ENCODE results near the gene PAPSS2. TPM values are rescaled to one million over a fixed set of nuclear protein-coding genes. Genes with fewer than 3 reads are reported as not detected.
"Not testable (repeated sequence)": the region's sequence is repeated elsewhere in the genome, so short reads cannot be mapped to it uniquely, and the experiment has no call there.

PAPSS2 gene
- 6.3 and 9.9 TPM in 2 replicates for total RNA-seq (2014; rRNA removed; shearing (Covaris generic))

DNA sequence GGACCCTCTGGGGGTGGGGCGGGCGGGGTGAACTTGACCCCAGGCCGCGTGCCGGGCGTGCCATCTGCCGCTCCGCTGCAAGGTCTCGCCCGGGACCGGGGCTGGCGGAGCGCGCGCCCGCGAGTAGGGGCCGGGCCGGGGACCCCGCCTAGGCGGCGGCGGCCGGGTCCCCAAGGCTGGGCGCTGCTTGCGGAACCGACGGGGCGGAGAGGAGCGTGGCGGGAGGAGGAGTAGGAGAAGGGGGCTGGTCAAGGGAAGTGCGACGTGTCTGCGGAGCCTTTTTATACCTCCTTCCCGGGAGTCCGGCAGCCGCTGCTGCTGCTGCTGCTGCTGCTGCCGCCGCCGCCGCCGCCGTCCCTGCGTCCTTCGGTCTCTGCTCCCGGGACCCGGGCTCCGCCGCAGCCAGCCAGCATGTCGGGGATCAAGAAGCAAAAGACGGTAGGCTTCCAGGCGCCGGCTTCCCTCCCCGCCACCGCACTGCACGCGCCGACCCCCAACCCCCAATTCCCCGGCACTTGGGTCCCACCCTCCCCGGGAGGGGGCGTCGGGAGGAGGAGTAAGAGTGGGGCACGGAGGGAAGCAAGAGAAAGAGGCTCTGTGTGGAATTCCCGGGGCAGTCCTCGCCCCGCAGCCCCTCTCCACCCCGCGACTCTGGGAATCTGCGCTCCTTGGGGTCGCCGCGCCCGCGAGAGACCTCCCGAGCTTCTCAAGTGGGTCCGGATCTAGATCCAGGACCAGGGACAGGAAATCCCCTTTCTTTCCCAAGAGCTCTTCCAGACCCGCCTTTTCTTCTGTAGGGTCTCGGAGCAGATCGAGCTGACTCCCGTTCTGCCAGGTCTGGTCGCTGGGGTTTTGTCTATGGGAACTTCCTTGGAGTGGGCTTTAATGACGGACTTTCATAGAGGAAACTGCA, at the start of gene PAPSS2:
Gene PAPSS2 (plus strand): TSS at position 308 of the 913 bp plus-strand sequence. CDS start 104 bp downstream, at position 412.
- peak; percentile 56 for DNase-seq (ENCODE audit: low read depth)

DNA sequence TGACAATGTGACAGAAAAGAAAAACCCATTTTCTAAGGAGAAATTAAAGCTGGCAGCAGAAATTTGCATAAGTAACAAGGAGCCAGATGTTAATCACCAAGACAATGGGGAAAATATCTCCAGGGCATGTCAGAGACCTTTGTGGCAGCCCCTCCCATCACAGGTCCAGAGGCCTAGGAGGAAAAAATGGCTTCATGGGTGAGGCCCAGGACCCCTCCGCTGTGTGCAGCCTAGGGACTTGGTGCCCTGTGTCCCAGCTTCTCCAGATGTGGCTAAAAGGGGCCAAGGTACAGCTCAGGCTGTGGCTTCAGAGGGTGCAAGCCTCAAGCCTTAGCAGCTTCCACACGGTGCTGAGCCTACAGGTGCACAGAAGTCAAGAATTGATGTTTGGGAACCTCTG, 48.3 kb upstream of the PAPSS2 start:
- not testable (repeated sequence) for DNase-seq (ENCODE audit: low read depth)

DNA sequence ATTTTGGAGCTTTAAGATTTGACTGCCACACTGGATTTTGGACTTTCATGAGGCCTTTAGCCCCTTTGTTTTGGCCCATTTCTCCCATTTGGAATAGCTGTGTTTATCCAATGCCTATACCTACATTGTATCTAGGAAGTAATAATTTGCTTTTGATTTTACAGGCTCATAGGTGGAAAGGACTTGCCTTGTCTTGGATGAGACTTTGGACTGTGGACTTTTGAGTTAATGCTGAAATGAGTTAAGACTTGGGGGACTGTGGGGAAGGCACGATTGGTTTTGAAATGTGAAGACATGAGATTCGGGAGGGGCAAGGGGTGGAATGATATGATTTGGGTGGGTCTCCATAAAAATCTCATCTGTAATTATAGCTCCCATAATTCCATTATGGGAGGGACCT, 47.6 kb upstream of the PAPSS2 start:
- DNase-seq (ENCODE audit: low read depth), result no peak

DNA sequence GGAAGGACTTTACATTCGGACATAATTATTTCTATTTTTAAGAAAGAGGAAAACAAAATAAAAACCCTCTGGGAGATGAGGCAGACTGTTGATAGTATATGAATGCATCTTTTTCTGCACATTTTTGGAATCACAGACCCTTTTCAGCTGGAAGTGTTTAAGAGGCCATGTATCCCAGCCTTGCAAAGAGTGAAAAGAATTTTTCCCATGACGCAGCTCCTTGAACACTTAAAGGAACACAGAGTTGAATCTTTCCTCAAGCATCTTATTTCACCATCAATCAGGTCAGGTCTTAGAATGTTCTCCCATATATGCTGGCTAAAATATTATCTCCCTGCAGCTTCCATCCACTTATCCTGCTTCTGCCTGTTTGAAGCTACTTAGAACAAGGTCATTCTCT, 45.9 kb upstream of the PAPSS2 start:
- no peak for DNase-seq (ENCODE audit: low read depth)

DNA sequence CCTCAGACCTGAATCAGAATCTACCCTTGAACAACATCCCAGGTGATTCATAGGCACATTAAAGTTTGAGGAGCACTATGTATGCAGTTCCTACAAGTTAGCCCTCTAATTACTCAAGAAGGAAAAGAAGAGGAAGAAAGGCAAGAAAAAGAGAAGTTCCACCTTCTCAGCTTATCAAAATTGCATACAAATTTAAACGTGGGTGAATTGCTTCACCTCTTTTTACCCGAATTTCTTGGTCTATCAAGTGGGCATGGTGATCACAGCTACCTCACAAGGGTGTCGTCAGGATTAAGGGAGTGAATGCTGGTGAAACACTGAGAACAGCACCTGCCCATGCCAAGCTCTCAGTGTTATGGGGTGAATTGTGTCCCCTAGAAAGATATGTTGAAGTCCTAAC, 43.8 kb upstream of the PAPSS2 start:
- no peak for DNase-seq (ENCODE audit: low read depth)

DNA sequence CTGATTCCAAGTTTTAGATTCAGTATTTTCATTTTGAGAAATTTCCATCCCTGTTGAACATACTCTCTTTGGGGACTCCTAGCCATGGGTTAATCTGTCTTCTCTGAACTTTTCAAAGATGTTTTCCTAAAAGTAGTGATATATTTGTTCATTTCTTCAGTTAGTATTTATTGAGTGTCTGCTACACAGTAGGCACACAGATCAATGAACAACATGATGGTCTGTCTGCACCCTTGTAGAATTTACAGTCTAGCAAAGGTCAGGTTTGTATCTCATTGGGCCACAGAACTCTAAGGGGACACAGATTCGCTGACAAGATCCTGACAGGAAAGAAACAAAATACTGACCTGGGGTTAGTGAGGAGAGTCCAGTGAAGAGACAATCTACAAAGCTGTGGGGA, 42.2 kb upstream of the PAPSS2 start:
- no peak for DNase-seq (ENCODE audit: low read depth)

DNA sequence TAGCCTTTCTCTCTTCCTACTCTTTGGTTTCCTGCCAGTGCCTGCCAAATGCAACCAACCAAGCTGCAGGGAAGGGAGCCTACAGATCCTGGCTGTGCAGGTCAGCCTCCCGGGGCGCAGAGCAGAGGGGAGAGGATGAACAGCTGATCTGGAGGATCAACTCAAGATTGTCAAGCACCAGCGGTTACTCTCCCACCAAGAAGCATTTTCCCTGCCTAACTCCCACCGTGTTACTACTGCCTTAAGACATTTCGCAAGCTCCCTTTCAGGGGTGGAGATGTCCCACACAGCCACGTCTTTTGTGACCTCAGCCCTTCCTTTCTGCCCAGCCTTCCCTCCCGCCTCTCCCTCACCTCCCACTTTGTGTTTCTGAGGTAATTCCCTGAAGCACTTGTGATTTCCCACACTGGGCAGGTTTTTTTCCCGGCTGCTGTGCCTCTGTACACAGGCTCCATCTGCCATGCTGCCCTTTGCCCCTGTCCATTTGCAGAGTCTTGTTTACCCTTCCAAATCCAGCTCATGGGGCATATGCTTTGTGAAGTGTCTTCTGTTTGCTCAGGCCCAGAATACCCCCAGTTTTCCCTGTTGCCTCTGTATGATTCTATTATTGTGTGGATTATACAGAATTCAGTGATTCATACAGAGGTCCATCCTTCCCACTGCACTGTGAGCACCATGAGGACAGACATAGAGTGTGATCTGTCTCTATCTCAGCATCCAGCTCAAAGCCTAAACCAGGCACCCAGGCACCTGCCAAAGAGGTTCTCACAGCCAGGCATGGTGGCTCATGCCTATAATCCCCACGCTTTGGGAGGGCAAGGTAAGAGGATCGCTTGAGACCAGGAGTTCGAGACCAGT, 40.9 kb upstream of the PAPSS2 start:
- no peak for DNase-seq (ENCODE audit: low read depth)

DNA sequence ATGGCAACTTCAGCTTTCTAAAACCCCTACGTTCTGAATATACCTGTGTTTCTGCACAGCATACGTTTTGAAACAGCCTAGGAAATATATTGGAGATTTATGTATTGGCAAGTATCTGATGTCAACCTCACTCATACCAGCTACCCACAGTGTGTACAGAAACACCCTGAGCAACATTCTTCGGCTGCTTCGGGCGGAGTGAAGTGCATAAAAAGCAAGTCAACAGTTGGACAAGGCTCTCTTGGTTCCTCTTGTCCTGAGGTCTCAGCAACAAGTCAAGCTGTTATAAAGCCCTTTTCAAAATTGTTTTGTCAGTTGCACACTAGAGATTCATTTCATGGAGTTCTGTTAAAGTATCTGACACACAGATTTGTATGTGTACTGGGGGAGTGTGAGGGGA, 40.0 kb upstream of the PAPSS2 start:
- DNase-seq (ENCODE audit: low read depth), result no peak

DNA sequence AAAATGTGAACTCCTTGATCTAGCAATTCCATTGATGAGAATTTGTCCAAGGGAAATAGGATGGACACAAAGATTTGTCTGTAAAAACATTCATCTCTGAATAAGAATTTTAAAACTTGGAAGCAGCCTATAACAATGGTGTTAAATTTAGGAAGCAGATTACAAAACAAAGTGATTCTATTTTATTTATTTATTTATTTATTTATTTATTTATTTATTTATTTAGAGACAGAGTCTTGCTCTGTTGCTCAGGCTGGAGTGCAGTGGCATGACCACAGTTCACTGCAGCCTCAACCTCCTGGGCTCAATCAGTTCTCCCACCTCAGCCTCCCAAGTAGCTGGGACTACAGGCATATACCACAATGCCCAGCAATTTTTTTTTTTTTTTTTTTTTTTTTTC, 38.2 kb upstream of the PAPSS2 start:
- not testable (repeated sequence) for DNase-seq (ENCODE audit: low read depth)

DNA sequence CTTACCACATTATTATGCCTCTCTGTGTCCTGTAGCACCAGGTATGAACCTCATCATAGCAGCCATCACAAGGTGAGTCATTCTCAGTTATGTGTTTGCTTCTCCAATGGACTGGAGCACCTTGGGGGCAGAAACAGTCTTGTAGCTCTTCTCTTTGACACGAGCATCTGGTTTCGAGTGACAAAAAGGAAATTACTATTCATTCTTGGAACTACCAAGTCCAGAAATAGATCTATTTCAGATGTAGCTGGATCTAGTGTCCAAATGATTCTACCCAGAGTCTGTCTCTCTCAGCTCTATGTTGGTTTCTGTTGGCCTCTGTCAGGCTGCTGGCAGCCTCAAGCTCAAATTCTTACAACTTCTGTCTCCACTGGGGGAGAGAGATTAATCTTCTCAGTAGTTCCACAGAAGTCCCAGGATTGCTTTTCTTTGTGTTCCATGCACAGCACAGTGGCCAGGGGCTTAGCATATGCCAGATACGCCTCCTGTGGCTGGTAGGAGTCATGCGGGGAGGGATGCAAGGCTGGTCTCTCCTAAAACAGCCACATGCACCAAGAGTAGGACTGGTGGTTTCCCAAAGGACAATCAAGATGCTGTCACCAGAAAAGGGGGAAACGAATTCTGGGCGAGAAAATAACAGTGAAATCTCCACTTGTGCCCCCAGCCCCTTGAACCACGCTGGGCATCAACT, 37.2 kb upstream of the PAPSS2 start:
- no peak for DNase-seq (ENCODE audit: low read depth)

DNA sequence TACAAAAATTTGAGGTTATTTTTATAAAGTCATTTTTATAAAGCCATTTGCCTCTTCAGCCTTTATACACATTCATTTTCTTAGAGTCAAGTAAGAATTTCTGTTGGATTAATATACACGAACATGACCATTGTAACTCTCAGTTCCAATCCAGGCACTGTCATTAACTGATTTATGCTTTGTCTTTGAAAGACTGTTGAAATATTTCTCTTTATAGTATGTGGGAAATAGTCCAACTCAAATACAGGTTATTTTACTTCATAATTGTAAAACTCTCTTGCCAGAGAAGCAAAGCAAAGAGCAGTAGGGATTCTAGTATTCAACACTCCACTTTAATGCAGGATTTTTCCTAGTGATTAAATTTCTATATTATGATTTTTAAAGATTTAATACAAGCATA, 36.5 kb upstream of the PAPSS2 start:
- DNase-seq (ENCODE audit: low read depth), result no peak

DNA sequence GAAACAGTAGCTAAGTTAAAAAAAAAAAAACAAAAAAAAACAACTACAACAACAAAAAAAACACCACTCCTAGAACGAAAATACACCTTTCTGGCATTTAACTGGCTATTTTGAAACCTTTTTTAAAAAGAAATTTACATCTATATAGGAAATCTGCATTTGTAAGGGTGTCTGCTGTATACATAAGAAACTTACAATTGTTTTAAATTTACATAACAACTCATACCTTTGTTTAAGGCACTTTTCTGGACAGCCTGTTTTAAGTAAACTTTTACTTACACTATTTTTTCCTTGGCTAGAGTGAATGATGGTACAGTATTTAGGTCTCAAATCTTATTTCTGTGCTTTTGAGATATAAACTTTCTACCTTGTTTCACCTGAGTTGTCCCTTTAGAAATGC, 34.0 kb upstream of the PAPSS2 start:
- DNase-seq (ENCODE audit: low read depth), result no peak

DNA sequence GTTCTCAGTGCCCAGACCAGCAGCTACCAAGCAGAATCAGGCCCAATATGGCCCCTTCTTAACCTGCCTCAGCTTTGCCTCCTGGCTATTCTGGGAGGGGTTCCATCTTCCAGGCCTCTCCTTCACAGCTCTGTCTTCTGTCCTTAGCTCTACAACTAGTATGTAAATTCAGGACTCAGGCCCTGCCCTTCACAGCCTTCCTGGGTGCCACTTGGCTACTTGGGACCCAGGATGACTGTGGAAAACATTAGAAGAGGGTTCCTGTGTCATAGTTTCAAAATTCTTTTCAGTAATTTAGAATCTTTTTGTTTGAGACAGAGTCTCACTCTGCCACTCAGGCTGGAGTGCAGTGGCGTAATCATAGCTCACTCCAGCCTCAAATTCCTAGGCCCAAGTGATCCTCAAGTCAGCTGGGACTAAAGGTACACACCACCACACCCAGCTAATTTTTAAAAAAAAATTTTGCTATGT, 33.2 kb upstream of the PAPSS2 start:
- DNase-seq (ENCODE audit: low read depth), result no peak

DNA sequence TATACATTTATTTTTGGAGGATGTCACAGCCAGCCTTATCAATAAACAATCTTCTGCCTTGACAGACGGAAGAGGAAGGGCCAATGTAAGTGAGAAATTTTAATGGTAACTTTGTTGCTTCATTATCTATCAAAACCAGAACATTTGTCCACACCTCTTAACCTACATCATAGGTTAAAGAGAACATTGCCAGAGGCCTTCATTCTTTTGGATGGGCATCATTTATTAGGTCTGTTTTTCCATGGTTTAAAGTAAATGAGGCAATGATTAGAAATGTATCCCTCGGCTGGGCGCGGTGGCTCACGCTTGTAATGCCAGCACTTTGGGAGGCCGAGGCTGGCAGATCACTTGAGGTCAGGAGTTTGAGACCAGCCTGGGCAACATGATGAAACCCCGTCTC, 29.5 kb upstream of the PAPSS2 start:
- no peak for DNase-seq (ENCODE audit: low read depth)

DNA sequence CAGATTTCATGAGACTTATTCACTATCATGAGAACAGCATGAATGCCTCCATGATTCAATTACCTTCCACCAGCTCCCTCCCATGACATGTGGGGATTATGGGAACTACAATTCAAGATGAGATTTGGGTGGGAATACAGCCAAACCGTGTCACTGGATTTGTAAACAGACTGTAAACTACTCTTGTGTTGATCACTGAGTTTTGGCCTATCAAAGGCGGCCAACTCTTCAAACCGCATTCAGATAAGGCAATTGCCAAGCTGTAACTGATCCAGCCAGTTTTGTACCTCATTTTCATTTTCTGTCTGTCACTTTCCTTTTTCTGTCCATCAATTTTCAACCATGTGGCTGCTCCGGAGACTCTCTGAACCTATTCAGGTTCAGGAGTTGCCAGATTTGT, 27.2 kb upstream of the PAPSS2 start:
- no peak for DNase-seq (ENCODE audit: low read depth)

DNA sequence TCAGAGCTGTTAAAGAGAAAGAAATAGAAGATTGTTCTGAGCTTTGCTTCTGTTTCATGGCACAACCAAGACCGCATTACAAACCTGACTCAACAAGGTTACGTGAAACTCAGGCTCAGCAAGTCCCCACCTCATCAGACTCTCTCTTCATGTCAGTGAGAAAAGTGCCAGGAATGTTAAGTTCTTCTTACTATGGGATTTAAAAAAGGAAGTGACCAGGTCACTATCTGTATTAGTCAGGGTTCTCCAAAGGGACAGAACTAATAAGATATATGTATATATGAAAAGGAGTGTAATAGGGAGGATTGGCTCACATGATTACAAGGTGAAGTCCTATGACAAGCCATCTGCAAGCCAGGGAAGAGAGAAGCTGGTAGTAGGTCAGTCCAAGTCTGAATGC, 25.4 kb upstream of the PAPSS2 start:
- DNase-seq (ENCODE audit: low read depth), result no peak

DNA sequence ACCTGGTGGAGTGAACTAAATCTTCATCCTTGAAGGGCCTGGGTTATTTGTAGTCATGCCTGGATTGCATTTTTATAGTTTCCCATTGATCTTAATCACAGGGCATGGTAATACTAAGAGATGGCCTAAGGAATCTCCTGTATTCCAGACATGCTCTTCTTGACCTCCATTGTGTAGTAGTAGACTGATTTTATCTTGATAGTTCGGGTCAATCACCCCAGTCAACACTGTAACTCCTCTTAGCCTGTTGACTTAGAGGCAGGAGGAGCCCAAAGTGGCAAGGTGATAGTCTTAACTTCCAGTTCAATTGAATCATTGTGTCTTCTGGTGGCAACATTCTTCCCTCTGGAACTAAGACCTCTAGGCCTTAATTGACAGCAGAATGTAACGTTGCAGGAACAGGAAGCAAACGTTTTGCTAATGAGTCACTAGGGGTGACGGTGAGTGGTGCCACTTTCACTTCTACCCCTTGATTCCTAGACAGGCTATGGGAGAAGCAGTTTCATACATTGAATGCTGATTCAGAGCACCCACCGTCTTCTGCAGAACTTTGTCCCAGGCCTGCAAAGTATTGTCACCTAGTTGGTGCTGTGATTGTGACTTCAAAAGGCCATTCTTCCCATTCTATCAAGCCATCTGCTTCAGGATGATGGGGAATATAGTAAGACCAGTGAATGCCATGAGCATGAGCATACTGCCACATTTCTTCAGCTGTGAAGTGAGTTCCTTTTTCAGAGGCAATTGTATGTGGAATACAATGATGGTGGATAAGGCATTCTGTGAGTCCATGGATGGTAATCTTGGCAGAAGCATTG, 24.0 kb upstream of the PAPSS2 start:
- DNase-seq (ENCODE audit: low read depth), result peak; percentile 73

DNA sequence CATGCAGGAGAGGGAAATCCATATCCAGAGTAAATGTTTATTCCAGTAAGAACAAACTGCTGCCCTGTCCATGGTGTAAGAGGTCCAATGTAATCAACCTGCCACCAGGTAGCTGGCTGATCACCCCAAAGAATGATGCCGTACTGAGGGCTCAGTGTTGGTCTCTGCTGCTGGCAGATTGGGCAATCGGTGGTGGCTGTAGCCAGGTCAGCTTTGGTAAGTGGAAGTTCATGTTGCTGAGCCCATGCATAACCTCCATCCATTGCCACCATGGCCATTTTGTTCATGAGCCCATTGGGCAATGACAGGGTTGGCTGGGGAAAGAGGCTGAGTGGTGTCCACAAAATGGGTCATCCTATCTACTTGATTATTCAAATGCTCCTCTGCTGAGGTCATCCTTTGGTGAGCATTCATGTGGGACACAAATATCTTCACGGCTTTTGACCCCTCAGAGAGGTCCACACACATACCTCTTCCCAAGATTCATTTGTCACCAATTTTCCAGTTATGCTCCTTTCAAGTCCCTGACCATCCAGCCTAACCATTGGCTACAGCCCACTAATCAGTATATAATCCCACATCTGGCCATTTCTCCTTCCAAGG, 23.3 kb upstream of the PAPSS2 start:
- DNase-seq (ENCODE audit: low read depth), result no peak

DNA sequence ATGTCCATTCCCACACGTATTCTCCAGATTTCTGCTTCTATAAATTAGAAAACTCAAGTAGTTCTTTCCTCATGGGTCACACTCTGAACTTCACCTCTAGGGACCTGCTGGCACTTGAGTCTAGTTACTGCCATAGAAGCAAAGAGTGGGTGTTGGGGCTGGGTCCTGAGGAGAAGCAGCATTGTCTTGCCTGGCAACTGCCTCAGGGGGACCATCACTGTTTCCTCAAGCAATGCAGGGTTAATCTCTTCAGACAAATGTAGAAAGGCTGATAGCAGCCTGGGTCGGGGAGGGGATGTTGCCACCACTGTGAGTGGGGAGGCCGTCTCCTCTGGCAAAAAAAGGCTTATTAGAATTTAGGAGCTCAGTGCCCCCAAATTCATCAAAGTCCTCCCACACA, 20.2 kb upstream of the PAPSS2 start:
- DNase-seq (ENCODE audit: low read depth), result no peak

DNA sequence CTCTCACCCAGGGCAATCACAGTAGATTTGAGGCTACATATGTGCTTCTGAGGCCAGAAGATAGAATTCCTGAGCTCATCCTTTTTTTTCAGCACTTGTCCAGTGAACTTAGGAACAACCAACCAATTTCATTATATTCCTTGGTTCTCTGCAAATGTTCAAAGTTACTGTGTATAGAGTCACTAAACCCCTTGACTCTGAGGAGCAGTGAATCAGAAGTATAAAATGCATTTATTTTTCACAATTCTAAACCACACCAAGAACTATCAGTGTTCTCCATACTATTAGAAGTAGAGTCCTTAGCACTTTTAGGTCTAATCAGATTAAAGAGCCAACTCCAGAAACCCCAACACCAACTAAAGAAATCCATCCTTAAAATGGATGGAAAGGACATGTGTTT, 19.6 kb upstream of the PAPSS2 start:
- DNase-seq (ENCODE audit: low read depth), result no peak

DNA sequence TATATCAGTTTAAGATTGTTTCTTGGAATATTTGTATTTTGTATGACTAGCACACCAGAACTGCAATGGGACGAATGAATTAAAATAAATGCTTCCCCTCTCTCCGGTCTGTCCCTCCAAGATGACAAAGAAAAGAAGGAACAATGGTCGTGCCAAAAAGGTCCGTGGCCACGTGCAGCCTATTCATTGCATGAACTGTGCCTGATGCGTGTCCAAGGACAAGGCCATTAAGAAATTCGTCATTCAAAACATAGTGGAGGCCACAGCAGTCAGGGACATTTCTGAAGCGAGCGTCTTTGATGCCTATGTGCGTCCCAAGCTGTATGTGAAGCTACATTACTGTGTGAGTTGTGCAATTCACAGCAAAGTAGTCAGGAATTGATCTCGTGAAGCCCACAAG, 17.2 kb upstream of the PAPSS2 start:
- no peak for DNase-seq (ENCODE audit: low read depth)
